ENCODE measurements around the gene EHD2.
"Not testable (repeated sequence)": the region's sequence is repeated elsewhere in the genome, so short reads cannot be mapped to it uniquely, and the experiment has no call there.

DNA sequence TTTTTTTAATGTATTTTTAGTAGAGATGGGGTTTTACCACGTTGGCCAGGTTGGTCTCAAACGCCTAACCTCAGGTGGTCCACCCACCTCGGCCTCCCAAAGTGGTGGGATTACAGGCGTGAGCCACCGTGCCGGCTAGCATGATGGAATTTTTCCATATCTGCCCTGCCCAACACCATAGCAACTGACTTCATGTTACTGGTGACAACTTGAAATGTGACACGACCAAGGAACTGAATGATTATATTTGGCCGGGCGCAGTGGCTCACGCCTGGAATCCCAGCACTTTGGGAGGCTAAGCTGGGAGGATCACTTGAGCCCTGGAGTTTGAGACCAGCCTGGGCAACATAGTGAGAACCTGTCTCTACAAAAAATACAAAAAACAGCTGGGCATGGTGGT lies 74.1 kb downstream of the EHD2 start:
- TF ChIP-seq FOSL1 (IDR thresholded peaks at IDR 0.05; ENCODE audit: low read depth); MAX (IDR thresholded peaks at IDR 0.05): not testable (repeated sequence)
- TF ChIP-seq, protein P1, sequence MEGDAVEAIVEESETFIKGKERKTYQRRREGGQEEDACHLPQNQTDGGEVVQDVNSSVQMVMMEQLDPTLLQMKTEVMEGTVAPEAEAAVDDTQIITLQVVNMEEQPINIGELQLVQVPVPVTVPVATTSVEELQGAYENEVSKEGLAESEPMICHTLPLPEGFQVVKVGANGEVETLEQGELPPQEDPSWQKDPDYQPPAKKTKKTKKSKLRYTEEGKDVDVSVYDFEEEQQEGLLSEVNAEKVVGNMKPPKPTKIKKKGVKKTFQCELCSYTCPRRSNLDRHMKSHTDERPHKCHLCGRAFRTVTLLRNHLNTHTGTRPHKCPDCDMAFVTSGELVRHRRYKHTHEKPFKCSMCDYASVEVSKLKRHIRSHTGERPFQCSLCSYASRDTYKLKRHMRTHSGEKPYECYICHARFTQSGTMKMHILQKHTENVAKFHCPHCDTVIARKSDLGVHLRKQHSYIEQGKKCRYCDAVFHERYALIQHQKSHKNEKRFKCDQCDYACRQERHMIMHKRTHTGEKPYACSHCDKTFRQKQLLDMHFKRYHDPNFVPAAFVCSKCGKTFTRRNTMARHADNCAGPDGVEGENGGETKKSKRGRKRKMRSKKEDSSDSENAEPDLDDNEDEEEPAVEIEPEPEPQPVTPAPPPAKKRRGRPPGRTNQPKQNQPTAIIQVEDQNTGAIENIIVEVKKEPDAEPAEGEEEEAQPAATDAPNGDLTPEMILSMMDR (IDR thresholded peaks at IDR 0.05 in 2 of 3, conservative IDR thresholded peaks at IDR 0.05 in 1 of 3; ENCODE audit: borderline replicate concordance in 1 of 3, insufficient read depth in 1 of 3, low read depth in 2 of 3, low read length in 2 of 3), result not testable (repeated sequence)

All from HCT116 (cell line).